Left ventricle myocardium inferior (tissue), 1 donor: ENCODE results near the gene SNX11. TPM values are rescaled to one million over a fixed set of nuclear protein-coding genes. Genes with fewer than 3 reads are reported as not detected.

Experiments used
- DNase-seq: peaks from one replicate; pipeline ENCODE4 v3.0.0-alpha.2; 2020
- H3K27ac ChIP-seq: fragments of 200-600 bp; replicated peaks from 2 replicates; pipeline ENCODE4 v1.8.0; 2021
- H3K27me3 ChIP-seq: fragments of 200-600 bp; 2 replicates; pipeline ENCODE4 v1.8.0; 2021; ENCODE audit warnings: low read depth
- H3K36me3 ChIP-seq: fragments of 200-600 bp; 2 replicates; pipeline ENCODE4 v1.8.0; 2021
- H3K4me1 ChIP-seq: fragments of 200-600 bp; 2 replicates; pipeline ENCODE4 v1.8.0; 2021
- H3K4me3 ChIP-seq: fragments of 200-600 bp; 2 replicates; pipeline ENCODE4 v1.8.0; 2021; ENCODE audit warnings: mild to moderate bottlenecking, moderate library complexity
- H3K9me3 ChIP-seq: fragments of 200-600 bp; replicated peaks from 2 replicates; pipeline ENCODE4 v1.8.0; 2021
- intact Hi-C: fragments of 100-400 bp; cut with micrococcal nuclease; formaldehyde crosslinking; loops from one replicate; pipeline ENCODE4 v1.11.0; 2022
- long read RNA-seq: library from polyadenylated mRNA; unstranded; transcript quantifications from one replicate; pipeline ENCODE4 v2.0.0, GENCODE V29; 2021
- total RNA-seq: library from RNA; stranded (reverse); fragmentation: NEBNext Ultra II Directional; extraction: Animal tissue kit (Norgen Biotek cat#: 25700); gene quantifications from one replicate; pipeline ENCODE4 v1.2.1, GENCODE V29; 2021
- TF ChIP-seq, protein P1 (sequence below): fragments of 200-600 bp; IDR thresholded peaks from 2 replicates; pipeline ENCODE4 v1.8.0; 2021; ENCODE audit warnings: antibody characterized with exemption, mild to moderate bottlenecking, borderline replicate concordance
- donor health status: DM: no; HTN: yes; CAD: no; lungs with severe emphysema.

SNX11 gene, protein sequence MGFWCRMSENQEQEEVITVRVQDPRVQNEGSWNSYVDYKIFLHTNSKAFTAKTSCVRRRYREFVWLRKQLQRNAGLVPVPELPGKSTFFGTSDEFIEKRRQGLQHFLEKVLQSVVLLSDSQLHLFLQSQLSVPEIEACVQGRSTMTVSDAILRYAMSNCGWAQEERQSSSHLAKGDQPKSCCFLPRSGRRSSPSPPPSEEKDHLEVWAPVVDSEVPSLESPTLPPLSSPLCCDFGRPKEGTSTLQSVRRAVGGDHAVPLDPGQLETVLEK
- 11.3 TPM for total RNA-seq
- long read RNA-seq, transcript SNX11-201 (7 exons, 2,315 nt) = major isoform, 23 of 28 reads
- long read RNA-seq, partial matches to known transcripts = 0 of 28 reads
- long read RNA-seq, other reads (novel, unspliced or antisense) = 5 of 28 reads

DNA sequence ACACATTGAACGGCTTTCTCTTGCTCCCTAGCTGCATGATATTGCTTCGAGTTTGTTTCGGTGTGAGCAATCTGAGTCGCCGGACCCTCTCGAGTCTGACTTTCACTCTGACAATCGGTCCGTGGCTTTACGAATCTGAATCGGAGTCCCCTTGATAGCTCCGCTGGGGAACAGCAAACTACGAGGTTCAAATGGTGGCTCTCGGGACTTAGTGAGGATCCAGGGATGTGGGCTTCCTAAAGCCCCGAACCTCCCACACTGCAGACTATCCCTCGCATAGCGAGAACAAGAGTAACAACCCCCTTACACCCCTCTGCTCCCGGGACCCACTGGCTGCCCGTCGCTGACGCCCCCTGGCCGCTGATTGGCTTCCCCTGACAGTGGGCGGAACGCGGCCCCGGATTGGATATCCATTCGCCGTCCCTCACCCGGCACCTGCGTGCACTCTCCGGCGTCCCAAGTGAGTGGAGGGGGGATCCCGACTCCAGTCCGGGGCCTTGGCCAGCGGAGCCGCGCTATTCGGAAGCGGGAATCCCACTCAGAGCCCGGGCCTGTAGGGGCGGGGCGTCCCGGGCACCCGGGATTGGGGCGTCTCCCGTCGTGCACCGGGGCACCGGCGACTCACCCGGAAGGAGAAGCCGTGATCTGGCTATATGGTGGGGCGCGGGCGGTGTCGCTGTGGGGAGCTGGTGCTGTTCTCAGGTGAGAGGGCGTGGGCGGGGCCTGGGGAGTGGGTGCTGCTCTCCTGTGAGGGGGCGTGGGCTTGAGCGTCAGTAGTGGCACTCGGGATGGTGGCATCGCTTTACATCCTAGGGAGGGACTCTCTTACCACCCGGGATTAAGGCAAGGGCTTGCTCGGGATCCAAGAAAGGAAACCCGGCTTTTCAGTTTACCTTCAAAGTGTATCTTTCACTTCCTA lies at the start of gene SNX11:
Gene SNX11 (plus strand): TSS at position 630 of the 919 bp plus-strand sequence. CDS start 4,278 bp downstream, outside the sequence.
- H3K4me1 ChIP-seq = peaks cover 42% of the 10 kb centered on the region
- H3K36me3 ChIP-seq = no peaks in the 10 kb centered on the region
- peak; percentile 91 for DNase-seq
- peak within 1 kb of the TSS; percentile 88 for H3K4me3 ChIP-seq
- H3K27ac ChIP-seq = peak within 1 kb of the TSS; percentile 98
- intact Hi-C loops = no loop called here
- H3K27me3 ChIP-seq = no peaks in the 10 kb centered on the region
- H3K9me3 ChIP-seq = no peaks in the 10 kb centered on the region
- TF ChIP-seq, protein P1, sequence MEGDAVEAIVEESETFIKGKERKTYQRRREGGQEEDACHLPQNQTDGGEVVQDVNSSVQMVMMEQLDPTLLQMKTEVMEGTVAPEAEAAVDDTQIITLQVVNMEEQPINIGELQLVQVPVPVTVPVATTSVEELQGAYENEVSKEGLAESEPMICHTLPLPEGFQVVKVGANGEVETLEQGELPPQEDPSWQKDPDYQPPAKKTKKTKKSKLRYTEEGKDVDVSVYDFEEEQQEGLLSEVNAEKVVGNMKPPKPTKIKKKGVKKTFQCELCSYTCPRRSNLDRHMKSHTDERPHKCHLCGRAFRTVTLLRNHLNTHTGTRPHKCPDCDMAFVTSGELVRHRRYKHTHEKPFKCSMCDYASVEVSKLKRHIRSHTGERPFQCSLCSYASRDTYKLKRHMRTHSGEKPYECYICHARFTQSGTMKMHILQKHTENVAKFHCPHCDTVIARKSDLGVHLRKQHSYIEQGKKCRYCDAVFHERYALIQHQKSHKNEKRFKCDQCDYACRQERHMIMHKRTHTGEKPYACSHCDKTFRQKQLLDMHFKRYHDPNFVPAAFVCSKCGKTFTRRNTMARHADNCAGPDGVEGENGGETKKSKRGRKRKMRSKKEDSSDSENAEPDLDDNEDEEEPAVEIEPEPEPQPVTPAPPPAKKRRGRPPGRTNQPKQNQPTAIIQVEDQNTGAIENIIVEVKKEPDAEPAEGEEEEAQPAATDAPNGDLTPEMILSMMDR = peak; percentile 24

- intact Hi-C loops = no loop called here
- Histone ChIP-seq H3K9me3 (no peaks in the 10 kb centered on the region), H3K36me3 (peaks cover 81% of the 10 kb centered on the region), H3K4me1 (peaks cover 90% of the 10 kb centered on the region), H3K4me3 (no peak overlapping the region), H3K27me3 (no peaks in the 10 kb centered on the region), H3K27ac (peak overlapping the region; percentile 97)
- TF ChIP-seq, protein P1 = no peak
- no peak for DNase-seq
These were observed 49.0 kb upstream of the SNX11 start for GRCh38 chr17:48058393-48059124.

DNA sequence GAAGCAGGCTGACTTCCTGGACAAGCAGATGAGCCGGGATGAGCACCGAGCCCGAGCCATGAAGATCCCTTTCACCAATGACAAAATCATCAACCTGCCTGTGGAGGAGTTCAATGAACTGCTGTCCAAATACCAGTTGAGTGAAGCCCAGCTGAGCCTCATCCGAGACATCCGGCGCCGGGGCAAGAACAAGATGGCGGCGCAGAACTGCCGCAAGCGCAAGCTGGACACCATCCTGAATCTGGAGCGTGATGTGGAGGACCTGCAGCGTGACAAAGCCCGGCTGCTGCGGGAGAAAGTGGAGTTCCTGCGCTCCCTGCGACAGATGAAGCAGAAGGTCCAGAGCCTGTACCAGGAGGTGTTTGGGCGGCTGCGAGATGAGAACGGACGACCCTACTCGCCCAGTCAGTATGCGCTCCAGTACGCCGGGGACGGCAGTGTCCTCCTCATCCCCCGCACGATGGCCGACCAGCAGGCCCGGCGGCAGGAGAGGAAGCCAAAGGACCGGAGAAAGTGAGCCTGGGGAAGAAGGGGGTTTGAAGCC lies 48.4 kb upstream of the SNX11 start:
- H3K27me3 ChIP-seq = no peaks in the 10 kb centered on the region
- TF ChIP-seq, protein P1 = no peak
- peaks cover 87% of the 10 kb centered on the region for H3K36me3 ChIP-seq
- H3K9me3 ChIP-seq = no peaks in the 10 kb centered on the region
- intact Hi-C loops = no loop called here
- DNase-seq = no peak
- no peak overlapping the region for H3K27ac ChIP-seq
- H3K4me3 ChIP-seq = no peak overlapping the region
- peaks cover 90% of the 10 kb centered on the region for H3K4me1 ChIP-seq

DNA sequence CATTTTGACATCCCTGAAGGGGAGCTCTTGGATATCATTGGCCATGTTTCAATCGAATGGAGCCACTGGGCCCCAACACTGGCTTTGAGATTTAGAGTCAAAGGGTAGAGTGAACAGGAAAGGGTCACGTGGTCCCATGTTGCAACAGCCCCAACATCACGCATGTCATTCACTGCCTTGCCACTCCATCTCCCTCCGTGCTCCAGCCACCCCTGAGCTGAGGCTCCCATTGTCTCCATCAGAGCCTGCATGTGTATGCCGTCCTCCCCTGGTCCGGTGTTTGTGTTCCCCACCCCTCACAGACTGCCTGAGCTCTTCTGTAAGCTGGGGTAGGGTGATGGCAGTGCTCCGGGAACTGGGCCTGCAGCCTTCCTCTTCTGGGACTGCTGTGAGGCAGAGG lies 47.3 kb upstream of the SNX11 start:
- TF ChIP-seq, protein P1 = no peak
- Histone ChIP-seq H3K36me3 (peaks cover 96% of the 10 kb centered on the region), H3K27ac (peak overlapping the region; percentile 18), H3K4me3 (no peak overlapping the region), H3K27me3 (no peaks in the 10 kb centered on the region), H3K9me3 (no peaks in the 10 kb centered on the region), H3K4me1 (peaks cover 90% of the 10 kb centered on the region)
- no peak for DNase-seq
- intact Hi-C loops = no loop called here

DNA sequence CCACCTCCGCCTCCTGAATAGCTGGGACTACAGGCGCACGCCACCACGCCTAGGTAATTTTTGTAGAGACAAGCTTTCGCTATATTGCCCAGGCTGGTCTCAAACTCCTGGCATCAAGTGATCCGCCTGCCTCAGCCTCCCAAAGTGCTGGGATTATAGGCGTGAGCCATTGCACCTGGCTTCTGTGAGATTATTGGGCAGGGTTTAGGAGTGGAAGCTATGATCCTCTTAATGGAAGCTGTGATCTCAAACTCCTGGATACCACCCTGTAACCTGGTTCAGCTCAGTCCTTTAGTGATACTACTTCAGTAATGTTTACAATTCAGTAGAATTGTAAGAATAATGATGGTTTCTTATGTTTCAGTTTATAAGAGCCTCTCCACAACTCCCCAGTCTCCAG lies 45.3 kb upstream of the SNX11 start:
- DNase-seq = no peak
- H3K36me3 ChIP-seq = peaks cover 97% of the 10 kb centered on the region
- peaks cover 88% of the 10 kb centered on the region for H3K4me1 ChIP-seq
- no peak overlapping the region for H3K27ac ChIP-seq
- H3K27me3 ChIP-seq = no peaks in the 10 kb centered on the region
- no peaks in the 10 kb centered on the region for H3K9me3 ChIP-seq
- TF ChIP-seq, protein P1 = no peak
- intact Hi-C loops = no loop called here
- H3K4me3 ChIP-seq = no peak overlapping the region
